HG03103 (cell line): ENCODE data around the gene RNF144B.
"Not testable (repeated sequence)": the region's sequence is repeated elsewhere in the genome, so short reads cannot be mapped to it uniquely, and the experiment has no call there.

Source experiments
- ATAC-seq: cut with Tn5 transposase; IDR thresholded peaks from one replicate; pipeline ENCODE4 v1.9.1; 2021; ENCODE audit warnings: low read depth; ENCODE audit not compliant: unreplicated experiment

RNF144B gene

DNA sequence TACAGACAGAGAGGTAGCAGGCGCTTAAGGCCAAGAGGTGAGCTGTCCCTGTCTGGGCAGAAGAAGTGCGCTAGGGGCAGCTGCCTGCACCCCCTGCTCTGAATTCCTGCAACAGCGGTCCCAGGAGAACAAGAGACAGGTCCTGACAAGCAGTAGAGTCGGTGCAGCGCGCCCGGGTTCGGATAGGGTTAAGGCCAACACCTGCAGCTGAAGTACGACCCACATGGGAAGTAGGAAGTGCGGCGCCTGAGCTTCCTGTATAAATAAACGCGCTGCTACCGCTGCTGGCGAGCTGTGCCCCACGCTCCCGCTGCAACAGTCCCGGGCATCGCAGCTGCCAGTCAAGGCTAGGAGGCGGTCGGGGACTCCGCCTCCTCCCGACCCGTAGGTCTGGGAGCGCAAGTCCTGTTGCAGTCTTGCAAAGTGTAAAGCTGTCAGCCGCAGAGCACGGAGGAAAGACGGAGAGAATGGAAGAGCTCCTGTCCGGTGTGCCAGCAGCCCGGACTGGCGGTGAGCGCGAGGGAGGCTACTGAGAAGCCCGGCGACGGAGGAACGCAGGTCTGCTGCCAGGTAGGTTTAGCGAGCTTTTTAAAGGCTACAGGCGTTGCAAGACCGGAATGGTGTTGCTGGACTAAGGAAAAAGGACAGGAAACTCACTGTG lies at the start of gene RNF144B:
Gene RNF144B, plus strand, starts transcription at position 290 of the 661 bp plus-strand sequence. CDS start 12,185 bp downstream, outside the sequence.
- ATAC-seq, result peak; percentile 83

DNA sequence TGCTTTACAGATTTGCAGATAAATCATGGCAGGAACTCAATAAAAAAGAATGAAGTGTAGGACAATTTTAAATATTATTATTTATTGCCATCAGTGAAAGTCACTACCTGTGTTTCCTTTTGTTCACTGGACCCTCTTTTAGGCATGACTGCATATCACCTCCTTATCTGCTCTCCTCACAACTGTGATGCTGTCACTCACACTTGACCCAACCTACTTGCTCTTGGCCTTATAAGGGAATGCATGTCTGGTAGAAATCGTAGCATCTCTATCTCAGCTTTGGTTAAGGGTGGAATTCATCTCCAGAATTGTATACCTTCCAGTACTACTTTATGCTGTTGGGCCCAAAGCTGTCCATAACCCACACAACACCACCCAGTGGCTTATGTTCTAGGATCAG lies 47.6 kb upstream of the RNF144B start:
- no peak for ATAC-seq

- no peak for ATAC-seq
These were observed 46.2 kb upstream of the RNF144B start for GRCh38 chr6:18340781-18341551.

DNA sequence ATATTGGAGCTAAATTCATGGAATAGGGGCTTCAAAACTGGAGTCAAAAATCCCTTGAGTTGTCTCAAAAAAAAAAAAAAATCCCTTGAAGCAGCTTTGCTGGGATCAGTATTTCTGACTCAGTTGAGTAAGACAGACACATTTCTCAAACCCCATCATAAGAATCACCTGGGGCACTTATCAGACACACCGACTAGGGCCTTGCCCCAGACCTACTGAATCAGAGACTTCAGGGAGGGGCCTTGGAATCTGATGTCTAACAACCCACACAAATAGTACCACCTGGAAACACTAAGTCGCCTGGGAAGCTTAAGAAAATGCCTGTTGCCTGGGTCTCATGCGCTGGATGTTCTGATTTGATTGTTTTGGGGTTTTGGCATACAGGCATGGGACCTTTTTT lies 44.9 kb upstream of the RNF144B start:
- no peak for ATAC-seq

GRCh38 chr6:18343741-18344140 lies 43.4 kb upstream of the RNF144B start:
- no peak for ATAC-seq

DNA sequence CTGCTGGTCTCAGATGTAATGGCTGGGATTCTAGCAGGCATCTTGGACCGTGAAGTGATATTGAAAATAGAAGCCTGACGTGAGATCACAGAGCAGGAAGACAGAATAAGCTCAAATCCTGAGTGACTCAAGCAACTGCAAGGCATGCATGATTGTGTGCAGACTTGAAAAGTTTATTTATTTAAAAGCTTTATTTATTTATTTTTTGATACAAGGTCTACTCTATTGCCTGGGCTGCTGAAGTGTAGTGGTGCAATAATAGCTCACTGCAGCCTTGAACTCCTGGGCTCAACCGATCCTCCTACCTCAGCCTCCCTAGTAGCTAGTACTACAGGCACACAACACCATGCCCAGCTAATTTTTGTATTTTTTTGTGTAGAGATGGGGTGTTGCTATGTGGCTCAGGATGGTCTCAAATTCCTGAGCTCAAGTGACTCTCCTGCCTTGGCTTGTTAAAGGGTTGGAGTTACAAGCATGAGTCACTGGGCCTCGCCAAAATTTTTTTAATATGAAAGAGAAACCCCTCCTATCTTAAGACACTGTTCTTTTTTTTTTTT lies 40.1 kb upstream of the RNF144B start:
- ATAC-seq, result no peak

DNA sequence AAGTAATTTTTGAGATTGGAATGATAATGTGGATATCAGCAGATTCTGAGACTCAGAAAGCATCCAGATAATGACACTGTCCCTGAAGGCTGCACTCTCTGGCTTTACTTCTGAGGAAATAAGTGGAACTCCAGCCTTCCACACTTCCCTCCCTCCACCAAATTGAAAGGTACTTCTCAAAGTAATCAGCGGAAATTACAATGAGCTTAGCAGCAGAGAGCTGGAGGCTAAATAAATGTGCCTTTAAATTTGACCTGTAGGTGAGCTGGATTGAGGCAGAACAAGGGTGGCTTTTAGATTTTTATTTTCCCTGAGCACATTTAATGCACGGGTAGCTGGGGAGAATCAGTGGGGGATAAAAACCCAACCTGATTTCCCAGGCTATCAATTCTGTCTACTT lies 39.3 kb upstream of the RNF144B start:
- no peak for ATAC-seq

GRCh38 chr6:18349386-18349785 lies 37.8 kb upstream of the RNF144B start:
- ATAC-seq, result no peak

GRCh38 chr6:18350271-18350670 lies 36.9 kb upstream of the RNF144B start:
- no peak for ATAC-seq

DNA sequence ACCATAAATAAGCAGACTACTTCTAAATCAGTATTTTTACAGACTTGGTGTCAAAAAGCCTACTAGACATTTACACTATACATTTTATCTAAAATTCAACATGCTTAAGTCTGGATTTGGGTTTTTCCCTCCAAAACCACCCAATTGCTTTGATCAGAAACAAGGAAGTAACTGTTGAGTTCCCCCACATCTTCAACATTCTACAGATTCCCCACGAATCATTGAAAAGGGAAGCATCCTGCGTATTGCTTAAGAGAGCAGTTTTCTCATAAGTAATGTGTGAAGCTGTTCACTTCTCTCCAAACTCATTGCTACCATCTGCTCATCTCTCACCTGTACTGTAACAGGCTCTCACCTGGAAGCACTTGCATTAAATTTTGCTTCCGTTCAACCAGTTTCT lies 36.4 kb upstream of the RNF144B start:
- no peak for ATAC-seq

DNA sequence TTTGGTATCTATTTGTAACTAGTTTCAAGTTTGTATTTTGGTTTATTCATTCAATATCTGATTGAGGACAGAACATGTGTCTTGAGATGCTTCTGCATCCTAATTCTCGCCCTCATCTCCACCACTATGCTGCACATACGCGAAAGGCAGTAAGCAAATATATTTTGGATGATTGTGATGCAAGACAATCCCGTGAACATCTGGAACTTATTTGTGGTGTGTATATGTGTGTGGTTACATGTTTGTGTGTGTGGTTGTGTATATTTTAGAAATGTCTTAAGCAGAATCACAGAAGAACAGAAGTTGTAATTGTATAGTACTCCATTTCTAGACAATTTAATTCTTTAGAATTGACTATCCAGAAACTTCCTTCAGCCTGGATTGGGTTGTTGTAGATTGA lies 35.1 kb upstream of the RNF144B start:
- ATAC-seq, result no peak

DNA sequence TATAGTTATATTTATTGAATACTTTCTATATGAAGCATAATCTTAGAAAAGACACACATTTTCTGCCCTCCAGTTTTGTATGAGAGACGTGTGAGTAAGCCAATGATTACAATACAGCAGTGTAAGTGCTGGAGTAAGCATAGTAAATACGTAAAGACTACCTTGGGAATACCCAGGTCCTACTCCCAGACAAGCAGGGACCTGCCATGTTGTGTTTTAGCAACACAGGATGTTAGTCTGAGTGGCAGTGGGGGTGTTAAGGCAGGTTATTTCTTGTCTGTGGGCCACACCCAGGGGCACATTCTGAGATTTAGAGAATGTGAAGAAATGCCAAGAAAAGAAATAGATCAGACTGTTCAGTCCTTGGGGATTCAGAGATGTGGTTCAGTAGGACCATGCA lies 34.3 kb upstream of the RNF144B start:
- no peak for ATAC-seq

DNA sequence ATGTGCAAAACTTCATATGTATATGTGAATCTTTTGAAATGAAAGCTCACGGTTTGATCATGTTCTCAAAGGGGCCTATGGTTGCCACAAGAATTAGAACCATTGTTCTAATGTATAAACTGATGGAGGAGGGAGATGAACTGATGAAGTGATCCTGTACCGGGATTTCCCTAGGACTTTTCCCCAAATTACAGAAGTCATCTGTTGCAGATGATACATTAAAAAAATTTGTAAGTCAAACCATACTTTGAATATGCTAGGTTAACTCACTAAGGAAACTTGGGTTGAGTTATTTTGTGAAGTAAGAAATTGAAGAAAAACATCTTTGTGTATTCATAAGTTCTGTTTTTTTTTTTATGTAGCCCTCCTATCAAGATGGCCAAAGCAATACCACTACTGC lies 33.9 kb upstream of the RNF144B start:
- ATAC-seq, result no peak

DNA sequence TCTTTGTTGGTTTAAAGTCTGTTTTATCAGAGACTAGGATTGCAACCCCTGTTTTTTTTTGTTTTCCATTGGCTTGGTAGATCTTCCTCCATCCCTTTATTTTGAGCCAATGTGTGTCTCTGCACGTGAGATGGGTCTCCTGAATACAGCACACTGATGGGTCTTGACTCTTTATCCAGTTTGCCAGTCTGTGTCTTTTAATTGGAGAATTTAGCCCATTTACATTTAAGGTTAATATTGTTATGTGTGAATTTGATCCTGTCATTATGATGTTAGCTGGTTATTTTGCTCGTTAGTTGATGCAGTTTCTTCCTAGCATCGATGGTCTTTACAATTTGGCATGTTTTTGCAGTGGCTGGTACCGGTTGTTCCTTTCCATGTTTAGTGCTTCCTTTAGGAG lies 29.6 kb upstream of the RNF144B start:
- not testable (repeated sequence) for ATAC-seq

DNA sequence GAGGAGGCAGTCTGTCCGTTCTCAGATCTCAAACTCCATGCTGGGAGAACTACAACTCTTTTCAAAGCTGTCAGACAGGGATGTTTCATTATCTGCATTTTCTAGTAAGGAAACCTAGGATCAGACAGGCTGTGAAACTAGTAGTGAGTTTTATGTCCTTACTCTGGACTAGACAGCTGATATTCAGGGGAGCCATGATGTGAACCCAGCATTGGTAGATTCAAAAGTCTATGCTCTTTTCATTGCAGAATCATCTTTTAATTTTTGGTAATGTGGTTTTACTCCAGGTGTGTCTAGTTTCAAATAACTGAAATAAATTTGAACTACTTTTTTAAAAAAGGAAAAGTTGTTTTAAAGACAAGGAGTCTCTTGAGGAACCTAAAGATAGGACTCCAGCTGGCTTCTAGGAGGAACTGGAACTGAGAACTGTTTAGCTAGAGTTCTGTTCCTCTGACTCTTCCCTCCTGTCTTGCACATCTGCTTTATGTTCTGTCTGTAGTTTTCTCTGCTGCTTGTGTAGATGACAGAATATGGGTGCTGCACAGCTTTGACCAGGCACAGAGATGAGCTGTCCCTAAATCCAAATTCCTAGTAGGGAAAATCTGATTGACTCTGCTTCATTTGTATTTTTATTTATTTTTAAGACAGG lies 27.8 kb upstream of the RNF144B start:
- ATAC-seq, result peak; percentile 97

DNA sequence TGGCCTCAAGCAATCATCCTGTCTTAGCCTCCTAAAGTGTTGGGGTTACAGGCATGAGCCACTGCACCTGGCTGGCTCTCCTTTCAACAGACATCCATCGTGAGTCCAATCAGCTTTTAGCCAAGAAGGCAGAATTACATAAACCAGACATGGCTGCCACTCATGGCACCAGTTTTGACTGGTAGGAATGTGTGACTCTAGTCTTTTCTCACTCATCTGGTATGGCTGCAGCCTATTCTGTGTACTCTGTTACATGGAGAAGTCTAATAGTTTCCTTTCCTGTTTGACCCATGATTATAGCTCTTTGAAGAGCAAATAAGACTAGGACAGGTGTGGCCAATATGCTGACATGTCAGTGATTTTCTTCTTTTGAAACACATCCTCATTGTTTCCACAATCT lies 27.0 kb upstream of the RNF144B start:
- ATAC-seq, result peak; percentile 41

- ATAC-seq, result no peak
These were observed 25.0 kb upstream of the RNF144B start for GRCh38 chr6:18362058-18362561.

DNA sequence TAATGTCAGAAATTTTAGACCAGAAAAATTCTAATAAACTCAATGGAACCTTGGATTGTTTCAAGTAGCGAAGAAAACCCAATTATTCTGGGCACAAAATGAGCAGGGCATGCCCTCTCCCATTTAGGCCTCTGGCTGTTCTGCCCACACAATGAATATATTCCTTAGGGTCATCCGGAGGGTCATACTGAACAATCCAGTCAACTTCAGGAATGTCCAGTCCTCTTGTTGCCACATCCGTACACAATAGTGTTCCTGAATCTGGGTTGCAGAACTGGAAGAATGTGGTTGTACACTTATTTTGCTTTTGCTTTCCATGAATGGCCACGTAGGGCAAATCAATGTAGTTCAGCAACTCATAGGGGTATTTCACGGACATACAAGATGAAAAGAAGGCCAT lies 23.4 kb upstream of the RNF144B start:
- no peak for ATAC-seq

DNA sequence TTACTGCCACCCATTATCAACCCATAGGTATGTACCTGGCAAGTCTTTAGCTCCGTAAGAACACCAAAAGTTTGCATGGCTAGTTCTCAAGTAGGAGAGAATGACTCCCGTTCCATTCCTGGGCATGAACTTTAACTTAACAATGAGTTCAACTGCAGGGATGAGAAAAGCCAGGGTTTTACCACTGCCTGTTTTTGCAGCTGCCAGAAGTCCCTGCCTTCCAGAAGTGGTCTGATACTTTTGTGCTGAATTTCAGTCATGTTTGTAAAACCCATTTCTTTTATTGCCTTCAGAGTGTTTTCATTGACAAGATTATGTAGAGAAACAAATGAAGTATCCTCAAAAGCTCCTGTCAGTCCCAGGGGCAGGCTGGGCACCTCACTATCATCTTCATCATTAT lies 22.6 kb upstream of the RNF144B start:
- ATAC-seq, result not testable (repeated sequence)

GRCh38 chr6:18367371-18367770 lies 19.8 kb upstream of the RNF144B start:
- ATAC-seq, result no peak
